ENCODE results near the gene CGB2. TPM values are rescaled to one million over a fixed set of nuclear protein-coding genes. Genes with fewer than 3 reads are reported as not detected.

CGB2 gene
- total and polyA plus RNA-seq, 2 of the 13 experiments (the other 11 are each of a cell fraction or from before 2014, with no cell fraction given): not detected

GRCh38 chr19:49017666-49018351 is 13.9 kb upstream of the CGB2 start (continued):
- TF ChIP-seq, protein P1, sequence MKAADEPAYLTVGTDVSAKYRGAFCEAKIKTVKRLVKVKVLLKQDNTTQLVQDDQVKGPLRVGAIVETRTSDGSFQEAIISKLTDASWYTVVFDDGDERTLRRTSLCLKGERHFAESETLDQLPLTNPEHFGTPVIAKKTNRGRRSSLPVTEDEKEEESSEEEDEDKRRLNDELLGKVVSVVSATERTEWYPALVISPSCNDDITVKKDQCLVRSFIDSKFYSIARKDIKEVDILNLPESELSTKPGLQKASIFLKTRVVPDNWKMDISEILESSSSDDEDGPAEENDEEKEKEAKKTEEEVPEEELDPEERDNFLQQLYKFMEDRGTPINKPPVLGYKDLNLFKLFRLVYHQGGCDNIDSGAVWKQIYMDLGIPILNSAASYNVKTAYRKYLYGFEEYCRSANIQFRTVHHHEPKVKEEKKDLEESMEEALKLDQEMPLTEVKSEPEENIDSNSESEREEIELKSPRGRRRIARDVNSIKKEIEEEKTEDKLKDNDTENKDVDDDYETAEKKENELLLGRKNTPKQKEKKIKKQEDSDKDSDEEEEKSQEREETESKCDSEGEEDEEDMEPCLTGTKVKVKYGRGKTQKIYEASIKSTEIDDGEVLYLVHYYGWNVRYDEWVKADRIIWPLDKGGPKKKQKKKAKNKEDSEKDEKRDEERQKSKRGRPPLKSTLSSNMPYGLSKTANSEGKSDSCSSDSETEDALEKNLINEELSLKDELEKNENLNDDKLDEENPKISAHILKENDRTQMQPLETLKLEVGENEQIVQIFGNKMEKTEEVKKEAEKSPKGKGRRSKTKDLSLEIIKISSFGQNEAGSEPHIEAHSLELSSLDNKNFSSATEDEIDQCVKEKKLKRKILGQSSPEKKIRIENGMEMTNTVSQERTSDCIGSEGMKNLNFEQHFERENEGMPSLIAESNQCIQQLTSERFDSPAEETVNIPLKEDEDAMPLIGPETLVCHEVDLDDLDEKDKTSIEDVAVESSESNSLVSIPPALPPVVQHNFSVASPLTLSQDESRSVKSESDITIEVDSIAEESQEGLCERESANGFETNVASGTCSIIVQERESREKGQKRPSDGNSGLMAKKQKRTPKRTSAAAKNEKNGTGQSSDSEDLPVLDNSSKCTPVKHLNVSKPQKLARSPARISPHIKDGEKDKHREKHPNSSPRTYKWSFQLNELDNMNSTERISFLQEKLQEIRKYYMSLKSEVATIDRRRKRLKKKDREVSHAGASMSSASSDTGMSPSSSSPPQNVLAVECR (CRISPR knock-in tag; IDR thresholded peaks at IDR 0.05; ENCODE audit: borderline replicate concordance): no peak; the same call in 1 of the 2 replicates
- TF ChIP-seq, protein P2, sequence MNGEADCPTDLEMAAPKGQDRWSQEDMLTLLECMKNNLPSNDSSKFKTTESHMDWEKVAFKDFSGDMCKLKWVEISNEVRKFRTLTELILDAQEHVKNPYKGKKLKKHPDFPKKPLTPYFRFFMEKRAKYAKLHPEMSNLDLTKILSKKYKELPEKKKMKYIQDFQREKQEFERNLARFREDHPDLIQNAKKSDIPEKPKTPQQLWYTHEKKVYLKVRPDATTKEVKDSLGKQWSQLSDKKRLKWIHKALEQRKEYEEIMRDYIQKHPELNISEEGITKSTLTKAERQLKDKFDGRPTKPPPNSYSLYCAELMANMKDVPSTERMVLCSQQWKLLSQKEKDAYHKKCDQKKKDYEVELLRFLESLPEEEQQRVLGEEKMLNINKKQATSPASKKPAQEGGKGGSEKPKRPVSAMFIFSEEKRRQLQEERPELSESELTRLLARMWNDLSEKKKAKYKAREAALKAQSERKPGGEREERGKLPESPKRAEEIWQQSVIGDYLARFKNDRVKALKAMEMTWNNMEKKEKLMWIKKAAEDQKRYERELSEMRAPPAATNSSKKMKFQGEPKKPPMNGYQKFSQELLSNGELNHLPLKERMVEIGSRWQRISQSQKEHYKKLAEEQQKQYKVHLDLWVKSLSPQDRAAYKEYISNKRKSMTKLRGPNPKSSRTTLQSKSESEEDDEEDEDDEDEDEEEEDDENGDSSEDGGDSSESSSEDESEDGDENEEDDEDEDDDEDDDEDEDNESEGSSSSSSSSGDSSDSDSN (CRISPR knock-in tag; IDR thresholded peaks at IDR 0.05): peak; percentile 72; the same call in 1 of the 2 replicates
- TF ChIP-seq ZNF713 (CRISPR knock-in tag; IDR thresholded peaks at IDR 0.05) (no peak), SALL1 (CRISPR knock-in tag; IDR thresholded peaks at IDR 0.05) (peak; percentile 56; the same call in 1 of the 2 replicates), MAX (IDR thresholded peaks at IDR 0.05) (peak; percentile 75), MYC (CRISPR knock-in tag; IDR thresholded peaks at IDR 0.05; ENCODE audit: borderline replicate concordance) (0 out of 2 replicates have a peak, but pooled peaks have one; percentile 28), ZNF383 (CRISPR knock-in tag; IDR thresholded peaks at IDR 0.05; ENCODE audit: borderline replicate concordance) (no peak), RBFOX2 (IDR thresholded peaks at IDR 0.05; ENCODE audit: low read depth, low read length) (peak; percentile 56), ZNF124 (CRISPR knock-in tag; IDR thresholded peaks at IDR 0.05) (no peak), ARNT2 (CRISPR knock-in tag; IDR thresholded peaks at IDR 0.05; ENCODE audit: low read depth) (no peak), MXI1 (IDR thresholded peaks at IDR 0.05; ENCODE audit: borderline replicate concordance, low read depth, low read length) (0 out of 3 replicates have a peak, but pooled peaks have one; percentile 29), CBX1 (IDR thresholded peaks at IDR 0.05; ENCODE audit: low read depth) (no peak), SP5 (CRISPR knock-in tag; IDR thresholded peaks at IDR 0.05; ENCODE audit: borderline replicate concordance, low read depth) (no peak), ZNF563 (CRISPR knock-in tag; IDR thresholded peaks at IDR 0.05) (peak; percentile 23; the same call in 1 of the 2 replicates), ZNF556 (CRISPR knock-in tag; IDR thresholded peaks at IDR 0.05; ENCODE audit: borderline replicate concordance) (no peak), NR3C1 (CRISPR knock-in tag; IDR thresholded peaks at IDR 0.05) (no peak)
- TF ChIP-seq, protein P3, sequence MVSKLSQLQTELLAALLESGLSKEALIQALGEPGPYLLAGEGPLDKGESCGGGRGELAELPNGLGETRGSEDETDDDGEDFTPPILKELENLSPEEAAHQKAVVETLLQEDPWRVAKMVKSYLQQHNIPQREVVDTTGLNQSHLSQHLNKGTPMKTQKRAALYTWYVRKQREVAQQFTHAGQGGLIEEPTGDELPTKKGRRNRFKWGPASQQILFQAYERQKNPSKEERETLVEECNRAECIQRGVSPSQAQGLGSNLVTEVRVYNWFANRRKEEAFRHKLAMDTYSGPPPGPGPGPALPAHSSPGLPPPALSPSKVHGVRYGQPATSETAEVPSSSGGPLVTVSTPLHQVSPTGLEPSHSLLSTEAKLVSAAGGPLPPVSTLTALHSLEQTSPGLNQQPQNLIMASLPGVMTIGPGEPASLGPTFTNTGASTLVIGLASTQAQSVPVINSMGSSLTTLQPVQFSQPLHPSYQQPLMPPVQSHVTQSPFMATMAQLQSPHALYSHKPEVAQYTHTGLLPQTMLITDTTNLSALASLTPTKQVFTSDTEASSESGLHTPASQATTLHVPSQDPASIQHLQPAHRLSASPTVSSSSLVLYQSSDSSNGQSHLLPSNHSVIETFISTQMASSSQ (IDR thresholded peaks at IDR 0.05; ENCODE audit: low read depth): no peak
- TF ChIP-seq, protein P3 (CRISPR knock-in tag; IDR thresholded peaks at IDR 0.05; ENCODE audit: borderline replicate concordance): no peak
